Measurements from ENCODE around the gene PTPRN2. TPM values are rescaled to one million over a fixed set of nuclear protein-coding genes. Genes with fewer than 3 reads are reported as not detected.

Gene PTPRN2
- total and polyA plus RNA-seq, 2 of the 8 experiments (the other 6 are each of a cell fraction or from before 2014, with no cell fraction given) = 2.6 to 4.5 TPM

- H2BK5ac ChIP-seq (ENCODE audit: low read depth, low read length) = no peak overlapping the region
- H4K8ac ChIP-seq (ENCODE audit: extremely low read depth, insufficient read depth, low read length) = no peak overlapping the region
- H2AK5ac ChIP-seq (ENCODE audit: low read depth, low read length) = no peak overlapping the region
- H3K14ac ChIP-seq (ENCODE audit: insufficient read length) = no peak overlapping the region
- no peak overlapping the region for H3K4me2 ChIP-seq (ENCODE audit: insufficient read depth in 1 of 2, low read depth in 2 of 2, low read length in 2 of 2)
- no peak overlapping the region for H3K4me3 ChIP-seq (ENCODE audit: extremely low read depth in 1 of 4, insufficient read depth in 2 of 4, low read depth in 3 of 4, low read length in 4 of 4)
- no peak overlapping the region for H3K27ac ChIP-seq (ENCODE audit: low read depth, low read length)
- POLR2A ChIA-PET (ENCODE audit: partially characterized antibody) = no interaction called here
- no peak for TF ChIP-seq BRCA1 (IDR thresholded peaks at IDR 0.05; ENCODE audit: low read depth, low read length)
- TF ChIP-seq SIN3A (conservative IDR thresholded peaks at IDR 0.05 in 1 of 2, IDR thresholded peaks at IDR 0.05 in 1 of 2; ENCODE audit: low read depth in 1 of 2, low read length in 2 of 2) = no peak
- TF ChIP-seq KDM5A (IDR thresholded peaks at IDR 0.05; ENCODE audit: low read length) = no peak
- TF ChIP-seq SP1 (IDR thresholded peaks at IDR 0.05; ENCODE audit: low read depth, low read length) = no peak
- TF ChIP-seq CREB1 (IDR thresholded peaks at IDR 0.05) = no peak
- TF ChIP-seq TBP (IDR thresholded peaks at IDR 0.05; ENCODE audit: low read depth, low read length) = no peak
- no peak for TF ChIP-seq TCF12 (IDR thresholded peaks at IDR 0.05; ENCODE audit: low read depth, low read length)
- no peak for TF ChIP-seq NANOG (IDR thresholded peaks at IDR 0.05; ENCODE audit: insufficient read depth, low read depth, low read length, poor library complexity, severe bottlenecking)
- TF ChIP-seq, protein P1, sequence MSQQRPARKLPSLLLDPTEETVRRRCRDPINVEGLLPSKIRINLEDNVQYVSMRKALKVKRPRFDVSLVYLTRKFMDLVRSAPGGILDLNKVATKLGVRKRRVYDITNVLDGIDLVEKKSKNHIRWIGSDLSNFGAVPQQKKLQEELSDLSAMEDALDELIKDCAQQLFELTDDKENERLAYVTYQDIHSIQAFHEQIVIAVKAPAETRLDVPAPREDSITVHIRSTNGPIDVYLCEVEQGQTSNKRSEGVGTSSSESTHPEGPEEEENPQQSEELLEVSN (IDR thresholded peaks at IDR 0.05) = no peak
- no peak for TF ChIP-seq CBX8 (IDR thresholded peaks at IDR 0.05; ENCODE audit: borderline replicate concordance, low read depth, low read length)
- TF ChIP-seq, protein P2, sequence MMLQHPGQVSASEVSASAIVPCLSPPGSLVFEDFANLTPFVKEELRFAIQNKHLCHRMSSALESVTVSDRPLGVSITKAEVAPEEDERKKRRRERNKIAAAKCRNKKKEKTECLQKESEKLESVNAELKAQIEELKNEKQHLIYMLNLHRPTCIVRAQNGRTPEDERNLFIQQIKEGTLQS (IDR thresholded peaks at IDR 0.05; ENCODE audit: insufficient read depth, low read depth, low read length) = no peak
- no peak overlapping the region for H3K23ac ChIP-seq (ENCODE audit: insufficient read length)
- H2BK120ac ChIP-seq (replicated peaks; ENCODE audit: low read depth, low read length) = no peak overlapping the region
- no peaks in the 10 kb centered on the region for H3K79me2 ChIP-seq (ENCODE audit: control insufficient read depth in 1 of 2, insufficient read depth in 2 of 2, low read length in 2 of 2)
- H3K23me2 ChIP-seq (ENCODE audit: low read depth, low read length) = no peaks in the 10 kb centered on the region
- FAIRE-seq (no peak), DNase-seq (ENCODE audit: low read depth in 1 of 2, low spot score in 2 of 2) (no peak)
- no peak overlapping the region for H3K18ac ChIP-seq (ENCODE audit: extremely low read depth, low read length)
- no peak overlapping the region for H3K9ac ChIP-seq (replicated peaks in 1 of 4; ENCODE audit: extremely low read depth in 1 of 4, low read depth in 3 of 4, low read length in 3 of 4)
- H3K36me3 ChIP-seq (ENCODE audit: control insufficient read depth in 2 of 4, insufficient read depth in 4 of 4, low read length in 3 of 4) = no peaks in the 10 kb centered on the region
- WGBS, 2 experiments (ENCODE audit: extremely low coverage in 1 of 2, insufficient coverage in 1 of 2, insufficient read length in 1 of 2, insufficient replicate concordance in 2 of 2, low coverage in 1 of 2, low lambda C conversion rate in 2 of 2, missing lambda C conversion rate in 1 of 2) = 82% methylated on average over 4 of the region's 4 CpGs; no CpG with 5 or more reads in 1 of the 2 experiments
- H3K79me1 ChIP-seq (ENCODE audit: low read depth, low read length) = no peaks in the 10 kb centered on the region
- H4K5ac ChIP-seq (ENCODE audit: insufficient read length, low read depth, low read length) = no peak overlapping the region
- no peak overlapping the region for H2BK15ac ChIP-seq (ENCODE audit: low read length)
- H3K27me3 ChIP-seq (replicated peaks in 1 of 4; ENCODE audit: control insufficient read depth in 3 of 4, extremely low read depth in 1 of 4, insufficient read depth in 3 of 4, low read length in 3 of 4) = peaks cover 0 to 35% (median 18%) of the 10 kb centered on the region in 4 experiments; a peak in 6 of 7 replicates
- peaks cover 4 to 8% of the 10 kb centered on the region in 2 experiments; a peak in 1 of 4 replicates for H3K9me3 ChIP-seq (ENCODE audit: insufficient read depth in 2 of 2, low read depth in 1 of 2, low read length in 1 of 2)
- peaks cover 0 to 2% (median 0%) of the 10 kb centered on the region in 4 experiments; a peak in 1 of 7 replicates for H3K4me1 ChIP-seq (replicated peaks in 1 of 4; ENCODE audit: control insufficient read depth in 3 of 4, insufficient read depth in 4 of 4, low read length in 3 of 4)
- no peak overlapping the region for H3K4ac ChIP-seq (replicated peaks; ENCODE audit: insufficient read length, low read depth, low read length)
- H2BK12ac ChIP-seq (ENCODE audit: low read depth, low read length) = no peak overlapping the region
- CTCF ChIA-PET (ENCODE audit: partially characterized antibody) = interaction anchor here (0.9 to 1.8 kb wide), 2 partner anchors 27 to 160 kb away, joined by 3 to 5 read pairs; no protein-coding TSS in a partner anchor
- no peak overlapping the region for H4K91ac ChIP-seq (replicated peaks; ENCODE audit: insufficient read length, low read length)
- no peak overlapping the region for H2BK20ac ChIP-seq (ENCODE audit: low read length)
- peaks cover 0 to 6% of the 10 kb centered on the region in 2 experiments for H4K20me1 ChIP-seq (replicated peaks in 1 of 2; ENCODE audit: control insufficient read depth in 1 of 2, insufficient read depth in 2 of 2, low read length in 2 of 2)
- H2AFZ ChIP-seq (ENCODE audit: low read length) = no peak overlapping the region
- no peak overlapping the region for H3K56ac ChIP-seq (replicated peaks; ENCODE audit: insufficient read length, low read depth, low read length)
Observed at GRCh38 chr7:157503229-157503628, 1084.4 kb downstream of the PTPRN2 start.

Measured in H1 (cell line).